ENCODE results near the gene SDK1. TPM values are rescaled to one million over a fixed set of nuclear protein-coding genes. Genes with fewer than 3 reads are reported as not detected.

The SDK1 gene
- total and polyA plus RNA-seq, 2 experiments from 2014 or later, result not detected

- no peaks in the 10 kb centered on the region for H4K20me1 ChIP-seq (ENCODE audit: insufficient read depth)
- in situ Hi-C loops (cut with MboI), result no loop called here
- no peak for TF ChIP-seq EZH2 (IDR thresholded peaks at IDR 0.05; ENCODE audit: insufficient read depth, poor library complexity, severe bottlenecking)
- TF ChIP-seq EZH2phosphoT487 (IDR thresholded peaks at IDR 0.05; ENCODE audit: insufficient read depth, low read depth), result no peak
- no peaks in the 10 kb centered on the region for H3K27me3 ChIP-seq (replicated peaks; ENCODE audit: insufficient read depth)
- DNase-seq, result no peak
- no peaks in the 10 kb centered on the region for H3K9me2 ChIP-seq (ENCODE audit: insufficient read depth)
- no peak overlapping the region for H3K4me2 ChIP-seq (ENCODE audit: unreplicated experiment)
- no peak overlapping the region for H3K4me3 ChIP-seq
- H3K9ac ChIP-seq, result no peak overlapping the region
- H3K27ac ChIP-seq, result no peak overlapping the region
- no peak overlapping the region for H2AFZ ChIP-seq
- no peaks in the 10 kb centered on the region for H3K36me3 ChIP-seq (ENCODE audit: low read depth)
- H3K4me1 ChIP-seq (ENCODE audit: insufficient read depth), result no peaks in the 10 kb centered on the region
- H3K9me3 ChIP-seq (ENCODE audit: low read depth), result no peaks in the 10 kb centered on the region
- WGBS, 2 experiments (ENCODE audit: low coverage in 1 of 2, low lambda C conversion rate in 2 of 2, missing lambda C conversion rate in 2 of 2), result 13 to 14% methylated on average over 14 to 15 of the region's 15 CpGs
- no peaks in the 10 kb centered on the region for H3K79me2 ChIP-seq (ENCODE audit: insufficient read depth)
- H3F3A ChIP-seq (ENCODE audit: insufficient read depth), result no peaks in the 10 kb centered on the region
Measured at GRCh38 chr7:3787717-3788264, 486.7 kb downstream of the SDK1 start.

- no peak for TF ChIP-seq EZH2 (IDR thresholded peaks at IDR 0.05; ENCODE audit: insufficient read depth, poor library complexity, severe bottlenecking)
- no peak for TF ChIP-seq EZH2phosphoT487 (IDR thresholded peaks at IDR 0.05; ENCODE audit: insufficient read depth, low read depth)
Measured at GRCh38 chr7:3790803-3791202, 489.8 kb downstream of the SDK1 start.

GRCh38 chr7:3791327-3791726, 490.3 kb downstream of the SDK1 start:
- H3K36me3 ChIP-seq (ENCODE audit: low read depth), result no peaks in the 10 kb centered on the region
- no peak overlapping the region for H3K27ac ChIP-seq
- no peak overlapping the region for H3K4me3 ChIP-seq
- no peaks in the 10 kb centered on the region for H3K4me1 ChIP-seq (ENCODE audit: insufficient read depth)
- H2AFZ ChIP-seq, result no peak overlapping the region
- H4K20me1 ChIP-seq (ENCODE audit: insufficient read depth), result no peaks in the 10 kb centered on the region
- 61 to 70% methylated on average over 9 of the region's 9 CpGs for WGBS, 2 experiments (ENCODE audit: low coverage in 1 of 2, low lambda C conversion rate in 2 of 2, missing lambda C conversion rate in 2 of 2)
- no peak overlapping the region for H3K9ac ChIP-seq
- in situ Hi-C loops (cut with MboI), result no loop called here
- TF ChIP-seq EZH2 (IDR thresholded peaks at IDR 0.05; ENCODE audit: insufficient read depth, poor library complexity, severe bottlenecking), result no peak
- no peaks in the 10 kb centered on the region for H3K9me3 ChIP-seq (ENCODE audit: low read depth)
- H3K27me3 ChIP-seq (replicated peaks; ENCODE audit: insufficient read depth), result no peaks in the 10 kb centered on the region
- H3K4me2 ChIP-seq (ENCODE audit: unreplicated experiment), result no peak overlapping the region
- H3F3A ChIP-seq (ENCODE audit: insufficient read depth), result no peaks in the 10 kb centered on the region
- no peaks in the 10 kb centered on the region for H3K79me2 ChIP-seq (ENCODE audit: insufficient read depth)
- no peak for DNase-seq
- H3K9me2 ChIP-seq (ENCODE audit: insufficient read depth), result no peaks in the 10 kb centered on the region

More at GRCh38 chr7:3790803-3791202, 489.8 kb downstream of the SDK1 start:
- Histone ChIP-seq H3K9me2 (ENCODE audit: insufficient read depth) (no peaks in the 10 kb centered on the region), H3K4me3 (no peak overlapping the region), H3K4me1 (ENCODE audit: insufficient read depth) (no peaks in the 10 kb centered on the region), H3K9ac (no peak overlapping the region), H3K27ac (no peak overlapping the region), H3K9me3 (ENCODE audit: low read depth) (no peaks in the 10 kb centered on the region), H3K79me2 (ENCODE audit: insufficient read depth) (no peaks in the 10 kb centered on the region), H3K27me3 (replicated peaks; ENCODE audit: insufficient read depth) (no peaks in the 10 kb centered on the region), H3K4me2 (ENCODE audit: unreplicated experiment) (no peak overlapping the region), H4K20me1 (ENCODE audit: insufficient read depth) (no peaks in the 10 kb centered on the region), H3K36me3 (ENCODE audit: low read depth) (no peaks in the 10 kb centered on the region), H2AFZ (no peak overlapping the region), H3F3A (ENCODE audit: insufficient read depth) (no peaks in the 10 kb centered on the region)
- DNase-seq, result no peak
- 65 to 67% methylated on average over 2 of the region's 2 CpGs for WGBS, 2 experiments (ENCODE audit: low coverage in 1 of 2, low lambda C conversion rate in 2 of 2, missing lambda C conversion rate in 2 of 2)
- in situ Hi-C loops (cut with MboI), result no loop called here

GRCh38 chr7:3795141-3795540, 494.1 kb downstream of the SDK1 start:
- DNase-seq, result no peak
- no peaks in the 10 kb centered on the region for H3K9me3 ChIP-seq (ENCODE audit: low read depth)
- H3K36me3 ChIP-seq (ENCODE audit: low read depth), result no peaks in the 10 kb centered on the region
- no peak overlapping the region for H2AFZ ChIP-seq
- no peaks in the 10 kb centered on the region for H3K79me2 ChIP-seq (ENCODE audit: insufficient read depth)
- no peak overlapping the region for H3K4me2 ChIP-seq (ENCODE audit: unreplicated experiment)
- no peaks in the 10 kb centered on the region for H3K27me3 ChIP-seq (replicated peaks; ENCODE audit: insufficient read depth)
- H3K4me1 ChIP-seq (ENCODE audit: insufficient read depth), result no peaks in the 10 kb centered on the region
- no peak overlapping the region for H3K4me3 ChIP-seq
- TF ChIP-seq EZH2 (IDR thresholded peaks at IDR 0.05; ENCODE audit: insufficient read depth, poor library complexity, severe bottlenecking), result no peak
- H3F3A ChIP-seq (ENCODE audit: insufficient read depth), result no peaks in the 10 kb centered on the region
- no peak overlapping the region for H3K27ac ChIP-seq
- H4K20me1 ChIP-seq (ENCODE audit: insufficient read depth), result no peaks in the 10 kb centered on the region
- in situ Hi-C loops (cut with MboI), result no loop called here
- H3K9ac ChIP-seq, result no peak overlapping the region
- WGBS, 2 experiments (ENCODE audit: low coverage in 1 of 2, low lambda C conversion rate in 2 of 2, missing lambda C conversion rate in 2 of 2), result 10 to 16% methylated on average over 4 of the region's 4 CpGs
- H3K9me2 ChIP-seq (ENCODE audit: insufficient read depth), result no peaks in the 10 kb centered on the region

- H3K4me2 ChIP-seq (ENCODE audit: unreplicated experiment), result no peak overlapping the region
- 2 to 5% methylated on average over 3 of the region's 3 CpGs for WGBS, 2 experiments (ENCODE audit: low coverage in 1 of 2, low lambda C conversion rate in 2 of 2, missing lambda C conversion rate in 2 of 2)
- no peaks in the 10 kb centered on the region for H3K9me2 ChIP-seq (ENCODE audit: insufficient read depth)
- H3K9ac ChIP-seq, result no peak overlapping the region
- H3K9me3 ChIP-seq (ENCODE audit: low read depth), result no peaks in the 10 kb centered on the region
- no peaks in the 10 kb centered on the region for H3K4me1 ChIP-seq (ENCODE audit: insufficient read depth)
- in situ Hi-C loops (cut with MboI), result no loop called here
- no peaks in the 10 kb centered on the region for H3F3A ChIP-seq (ENCODE audit: insufficient read depth)
- H3K4me3 ChIP-seq, result no peak overlapping the region
- no peak overlapping the region for H2AFZ ChIP-seq
- H4K20me1 ChIP-seq (ENCODE audit: insufficient read depth), result no peaks in the 10 kb centered on the region
- TF ChIP-seq EZH2phosphoT487 (IDR thresholded peaks at IDR 0.05; ENCODE audit: insufficient read depth, low read depth) (no peak), EZH2 (IDR thresholded peaks at IDR 0.05; ENCODE audit: insufficient read depth, poor library complexity, severe bottlenecking) (no peak)
- no peaks in the 10 kb centered on the region for H3K36me3 ChIP-seq (ENCODE audit: low read depth)
- DNase-seq, result no peak
- H3K27ac ChIP-seq, result no peak overlapping the region
- H3K27me3 ChIP-seq (replicated peaks; ENCODE audit: insufficient read depth), result no peaks in the 10 kb centered on the region
- H3K79me2 ChIP-seq (ENCODE audit: insufficient read depth), result no peaks in the 10 kb centered on the region
Measured at GRCh38 chr7:3795781-3796180, 494.7 kb downstream of the SDK1 start.

All from GM23248 (cell line).